ENCODE data around the gene PSTPIP2. TPM values are rescaled to one million over a fixed set of nuclear protein-coding genes. Genes with fewer than 3 reads are reported as not detected.

PSTPIP2 gene
- total and polyA plus RNA-seq, 5 donors: 1.5 to 4.0 (median 2.3) TPM

Other genes with a start within 250 kb of the PSTPIP2 start
- gene SIGLEC15, start 246.6 kb downstream of the PSTPIP2 start, total RNA-seq: under 1 TPM in 3 of 4 donors, not detected in 1; 0.11 to 0.38 (median 0.31) TPM
- gene SIGLEC15, start 246.6 kb downstream of the PSTPIP2 start, polyA plus RNA-seq: 0.09 TPM
- gene EPG5, start 104.9 kb downstream of the PSTPIP2 start, total RNA-seq: 10 to 100 TPM; 19.5 to 22.0 (median 21.4) TPM
- 8.2 TPM for gene EPG5, start 104.9 kb downstream of the PSTPIP2 start, polyA plus RNA-seq
- gene ATP5F1A, start 26.0 kb upstream of the PSTPIP2 start, total RNA-seq: 1,000 to 10,000 TPM; 1,050 to 1,210 (median 1,148) TPM
- gene ATP5F1A, start 26.0 kb upstream of the PSTPIP2 start, polyA plus RNA-seq: 1,401 TPM
- 10 to 100 TPM in 1 of 4 donors, 1 to 10 TPM in 3; 8.8 to 13.0 (median 9.2) TPM for gene HAUS1, start 32.1 kb upstream of the PSTPIP2 start, total RNA-seq
- gene HAUS1, start 32.1 kb upstream of the PSTPIP2 start, polyA plus RNA-seq: 15.0 TPM